M059J (cell line): ENCODE results near the gene TMEM184C. TPM values are rescaled to one million over a fixed set of nuclear protein-coding genes. Genes with fewer than 3 reads are reported as not detected.

Experiments
- DNase-seq: peaks from one replicate; pipeline ENCODE4 v3.0.0-alpha.2; 2012; ENCODE audit warnings: low read depth
- total RNA-seq: library from RNA; depleted of rRNA; stranded (reverse); fragments of >200 nt; shearing (Covaris generic); gene quantifications from 2 replicates; pipeline ENCODE4 v1.2.3, GENCODE V29; 2014; rRNA removed

The TMEM184C gene
- total RNA-seq = 19.1 and 27.0 TPM in 2 replicates

GRCh38 chr4:147617173-147617840, at the start of gene TMEM184C:
TSS of gene TMEM184C (plus strand) at chr4:147617397. CDS start at chr4:147617957, 560 bp downstream.
- peak; percentile 93 for DNase-seq

GRCh38 chr4:147570616-147571015, 46.6 kb upstream of the TMEM184C start:
- DNase-seq = no peak

GRCh38 chr4:147571036-147571770, 46.0 kb upstream of the TMEM184C start:
- DNase-seq = peak; percentile 34

GRCh38 chr4:147576084-147576483, 41.1 kb upstream of the TMEM184C start:
- DNase-seq = no peak

GRCh38 chr4:147578051-147578476, 39.1 kb upstream of the TMEM184C start:
- DNase-seq = peak; percentile 98

DNA sequence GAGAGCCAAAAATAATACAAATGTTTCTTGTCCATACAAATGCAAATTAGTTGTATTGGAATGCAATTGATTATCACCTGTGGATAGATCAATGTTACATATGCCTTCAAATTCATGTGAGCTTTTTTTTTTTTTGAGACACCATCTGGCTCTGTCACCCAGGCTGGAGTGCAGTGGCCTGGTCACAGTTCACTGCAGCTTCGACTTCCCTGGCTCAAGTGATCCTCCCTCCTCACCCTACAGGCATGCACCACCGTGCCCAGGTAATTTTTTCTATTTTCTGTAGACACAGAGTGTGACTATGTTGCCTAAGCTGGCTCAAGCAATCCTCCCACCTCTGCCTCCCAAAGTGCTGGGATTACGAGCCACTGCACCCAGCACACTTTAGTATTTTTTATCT, 38.6 kb upstream of the TMEM184C start:
- DNase-seq = no peak

DNA sequence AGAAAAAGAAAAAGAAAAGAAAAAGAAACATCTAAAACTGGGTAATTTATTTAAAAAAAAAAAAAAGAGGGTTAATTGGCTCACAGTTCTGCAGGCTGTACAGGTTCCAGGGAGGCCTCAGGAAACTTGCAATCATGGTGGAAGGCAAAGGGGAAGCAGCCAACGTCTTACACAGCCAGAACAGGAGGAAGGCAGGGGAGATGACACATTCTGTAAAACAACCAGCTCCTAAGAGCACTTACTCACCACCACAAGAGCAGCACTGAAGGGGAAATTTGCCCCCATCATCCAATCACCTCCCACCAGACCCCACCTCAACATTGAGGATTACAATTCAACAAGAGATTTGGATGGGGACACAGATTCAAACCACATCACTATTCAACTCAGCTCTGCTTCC, 36.8 kb upstream of the TMEM184C start:
- DNase-seq = peak; percentile 44

DNA sequence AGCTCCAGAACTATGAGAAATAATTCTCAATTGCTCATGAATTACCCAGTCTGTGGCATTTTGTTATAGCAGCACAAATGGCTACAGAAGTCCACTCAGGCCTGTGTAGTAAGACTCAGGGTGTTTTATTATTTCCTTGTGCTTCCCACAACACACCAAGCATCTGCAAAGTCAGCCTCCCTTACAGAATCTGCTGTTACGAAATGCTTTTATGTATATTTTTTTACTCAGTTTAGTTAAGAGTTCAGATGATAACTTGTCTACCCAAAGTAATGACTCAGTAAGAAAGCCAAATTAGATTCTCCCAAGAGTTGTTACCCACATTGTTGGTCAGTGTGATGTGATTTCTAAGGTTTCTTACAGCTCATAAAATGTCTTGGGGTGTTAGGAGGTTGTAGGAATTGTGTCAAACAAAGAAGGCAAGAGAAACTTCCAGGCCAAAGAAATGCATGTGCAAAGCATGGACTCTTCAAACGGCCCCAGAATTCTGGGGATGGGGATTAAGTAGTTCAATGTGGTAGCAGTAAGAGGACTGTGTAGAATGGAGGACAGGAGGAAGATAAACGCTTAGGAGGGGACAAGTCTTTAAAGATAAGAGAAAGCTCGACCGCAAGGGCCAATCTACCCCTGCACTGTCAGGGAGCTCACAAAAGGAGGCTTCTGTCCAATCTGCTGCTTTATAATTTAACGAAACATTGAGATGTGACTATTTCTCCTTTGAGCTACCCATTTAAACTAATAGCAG, 35.4 kb upstream of the TMEM184C start:
- peak; percentile 37 for DNase-seq

GRCh38 chr4:147582386-147583060, 34.7 kb upstream of the TMEM184C start:
- DNase-seq = no peak

DNA sequence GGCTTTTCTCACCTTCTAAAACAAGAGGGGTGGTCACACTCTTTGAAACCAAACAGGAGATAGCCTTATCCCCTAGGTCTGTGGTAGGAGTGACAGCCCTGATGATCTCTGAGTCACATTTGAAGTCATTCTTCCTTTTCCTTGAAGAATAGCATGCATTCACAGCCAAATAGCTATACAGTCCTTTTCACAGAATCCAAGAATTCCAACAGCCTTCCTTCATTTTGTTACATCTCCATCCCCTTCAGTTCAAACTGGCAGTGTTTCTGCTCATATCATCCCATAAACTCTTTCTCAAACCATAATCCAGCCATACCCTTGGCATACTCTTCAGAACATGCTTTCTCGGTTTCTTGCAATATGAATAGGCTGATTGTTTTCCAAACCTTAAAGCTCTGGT, 33.3 kb upstream of the TMEM184C start:
- DNase-seq = no peak

DNA sequence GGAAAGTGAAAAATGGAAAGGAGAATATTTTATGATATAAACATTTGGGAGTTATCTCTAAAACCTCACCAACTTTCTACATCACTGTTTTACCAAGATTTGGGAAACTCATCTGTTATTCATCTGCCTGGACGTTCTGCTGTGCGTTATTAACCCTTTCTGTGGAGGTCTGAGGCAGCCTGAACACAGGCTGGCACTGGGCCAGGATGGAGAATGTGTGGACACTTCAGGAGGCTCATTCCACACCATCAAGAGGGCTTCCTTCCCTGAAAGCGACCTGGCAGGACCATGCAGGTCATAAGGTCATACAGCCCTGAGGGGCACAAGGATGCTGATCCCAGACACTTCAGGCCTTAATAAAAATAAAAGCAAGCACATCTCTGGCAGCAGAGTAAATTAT, 31.2 kb upstream of the TMEM184C start:
- no peak for DNase-seq

DNA sequence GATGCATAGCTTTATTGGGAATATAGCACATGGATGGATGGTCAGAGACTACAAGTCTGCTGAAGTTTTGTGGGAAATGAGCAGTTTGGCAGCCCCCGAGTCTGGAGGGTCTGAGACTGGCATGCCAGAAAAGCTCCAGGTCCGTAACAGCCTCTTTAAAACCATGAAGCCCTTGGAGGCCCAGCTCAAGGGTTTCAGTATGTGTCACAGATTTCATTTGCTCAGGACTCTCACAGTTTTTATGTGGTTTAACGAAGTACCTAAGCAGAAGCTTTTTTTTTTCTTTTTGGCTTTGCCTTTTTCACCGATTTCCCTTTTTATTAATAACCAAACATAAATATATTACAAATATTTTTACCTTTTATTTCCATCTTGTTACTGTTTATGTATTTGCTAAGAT, 30.6 kb upstream of the TMEM184C start:
- DNase-seq = no peak

DNA sequence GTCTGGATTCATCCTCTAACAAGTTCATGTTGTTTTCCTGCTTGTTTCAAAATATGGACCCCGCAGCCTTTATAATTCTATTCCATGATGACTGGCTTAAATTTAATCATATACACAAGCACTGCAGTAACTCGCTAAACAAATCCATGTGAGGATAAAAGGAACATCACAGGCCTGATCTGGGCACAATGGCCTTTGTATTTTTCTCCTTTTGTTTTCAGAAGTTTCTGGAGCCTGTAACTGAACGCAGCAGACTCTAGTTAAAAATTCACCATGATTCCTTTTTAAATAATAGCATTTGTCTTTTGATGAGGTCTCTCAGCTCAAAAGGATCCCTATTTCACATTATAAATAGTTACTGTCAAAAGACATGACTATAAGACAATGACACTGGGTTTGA, 30.2 kb upstream of the TMEM184C start:
- DNase-seq = no peak

GRCh38 chr4:147589586-147589985, 27.6 kb upstream of the TMEM184C start:
- DNase-seq = no peak

DNA sequence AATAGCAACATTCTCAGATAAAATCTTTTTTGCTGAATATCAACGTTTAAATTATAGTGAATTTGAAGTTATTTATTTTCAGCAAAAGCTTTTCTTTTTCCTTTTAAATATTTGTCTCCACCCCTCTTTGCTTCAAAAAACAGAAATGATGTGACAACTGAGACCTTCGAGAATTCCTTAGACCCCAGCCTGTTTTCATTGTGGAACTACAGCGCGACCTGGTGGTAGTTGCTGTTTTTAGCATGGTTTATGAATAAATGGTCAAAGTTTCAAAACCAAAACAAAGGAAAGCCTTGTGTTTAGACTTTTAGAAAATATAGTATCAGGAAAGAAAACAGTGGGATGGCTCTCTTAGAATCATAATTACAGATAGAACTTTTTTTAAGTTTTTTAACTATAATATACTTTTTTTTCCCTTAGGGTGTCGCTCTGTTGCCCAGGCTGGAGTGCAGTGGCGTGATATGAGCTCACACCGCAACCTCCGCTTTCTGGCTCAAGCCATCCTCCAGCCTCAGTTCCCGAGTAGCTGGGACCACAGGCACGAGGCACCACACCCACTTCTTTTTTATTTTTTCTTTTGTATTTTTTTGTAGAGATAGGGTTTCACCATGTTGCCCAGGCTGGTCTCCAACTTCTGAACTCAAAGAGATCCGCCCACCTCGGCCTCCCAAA, 26.8 kb upstream of the TMEM184C start:
- DNase-seq = peak; percentile 68

DNA sequence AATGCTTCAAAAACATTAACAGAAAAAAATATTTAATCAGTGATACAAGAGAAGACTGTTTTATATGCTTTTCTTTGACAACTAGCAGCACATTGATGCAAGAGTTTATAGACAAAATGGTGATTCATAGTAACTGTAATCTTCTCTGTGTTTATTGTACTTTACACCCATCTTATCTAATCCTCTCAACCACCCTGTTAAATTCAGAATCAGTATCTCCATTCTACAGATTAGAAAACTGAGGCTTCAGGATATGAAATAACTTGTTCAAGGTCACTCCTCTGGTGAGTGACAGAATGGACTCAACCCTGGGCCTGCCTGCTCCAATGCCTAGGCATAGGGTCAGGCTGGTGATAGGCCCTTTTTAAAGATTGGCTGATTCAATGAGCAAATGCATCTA, 26.1 kb upstream of the TMEM184C start:
- no peak for DNase-seq

GRCh38 chr4:147594107-147594506, 23.1 kb upstream of the TMEM184C start:
- DNase-seq = no peak

DNA sequence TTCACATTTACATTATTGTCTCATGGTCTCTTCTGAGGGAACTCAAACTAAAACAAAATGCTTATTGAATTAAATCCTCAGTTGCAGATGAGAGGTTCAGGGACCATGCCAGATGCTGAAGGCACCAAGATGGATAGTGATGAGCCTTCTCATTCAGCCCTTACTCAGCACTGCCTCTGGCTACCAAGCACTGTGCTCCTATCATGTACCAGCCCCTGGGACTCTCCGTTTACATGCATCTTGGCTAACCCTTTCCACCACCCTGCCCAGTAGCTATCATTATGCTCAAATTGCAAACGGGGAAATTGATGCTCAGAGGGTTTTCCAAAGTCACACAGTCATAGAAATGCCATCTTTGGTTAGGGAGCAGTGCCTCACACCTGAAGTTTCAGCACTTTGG, 22.6 kb upstream of the TMEM184C start:
- DNase-seq = no peak

GRCh38 chr4:147596377-147596776, 20.8 kb upstream of the TMEM184C start:
- peak; percentile 32 for DNase-seq

GRCh38 chr4:147596981-147597380, 20.2 kb upstream of the TMEM184C start:
- DNase-seq = peak; percentile 94

- no peak for DNase-seq
Measured at GRCh38 chr4:147597561-147597960, 19.6 kb upstream of the TMEM184C start.
